Cerebellar nuclear complex (tissue), 1 donor: ENCODE data around the gene CDK5RAP3.

ENCODE experiments used
- DNase-seq, 2 experiments: peaks; one replicate each; lab custom pipeline; 2025; lab: John Stamatoyannopoulos, UW

The CDK5RAP3 gene

GRCh38 chr17:48024149-48025039 is 53.5 kb downstream of the CDK5RAP3 start:
- DNase-seq = no peak

- peak; percentile 70 to 97 for DNase-seq
These were observed 54.4 kb downstream of the CDK5RAP3 start for GRCh38 chr17:48025040-48025903.

- DNase-seq = no peak
These were observed 55.1 kb downstream of the CDK5RAP3 start for GRCh38 chr17:48025904-48026501.

- no peak for DNase-seq
These were observed 55.8 kb downstream of the CDK5RAP3 start for GRCh38 chr17:48026502-48027321.

- no peak for DNase-seq
These were observed 56.5 kb downstream of the CDK5RAP3 start for GRCh38 chr17:48027322-48027981.

- DNase-seq = no peak
These were observed 57.8 kb downstream of the CDK5RAP3 start for GRCh38 chr17:48028736-48029135.

- DNase-seq = no peak
These were observed 59.6 kb downstream of the CDK5RAP3 start for GRCh38 chr17:48030531-48030930.
